ENCODE results near the gene LMO1. TPM values are rescaled to one million over a fixed set of nuclear protein-coding genes. Genes with fewer than 3 reads are reported as not detected.

Gene LMO1
- polyA plus RNA-seq, 1 donor (not counting 4 experiments of a cell fraction or from before 2014, with no cell fraction given), result 0.08 TPM

DNA sequence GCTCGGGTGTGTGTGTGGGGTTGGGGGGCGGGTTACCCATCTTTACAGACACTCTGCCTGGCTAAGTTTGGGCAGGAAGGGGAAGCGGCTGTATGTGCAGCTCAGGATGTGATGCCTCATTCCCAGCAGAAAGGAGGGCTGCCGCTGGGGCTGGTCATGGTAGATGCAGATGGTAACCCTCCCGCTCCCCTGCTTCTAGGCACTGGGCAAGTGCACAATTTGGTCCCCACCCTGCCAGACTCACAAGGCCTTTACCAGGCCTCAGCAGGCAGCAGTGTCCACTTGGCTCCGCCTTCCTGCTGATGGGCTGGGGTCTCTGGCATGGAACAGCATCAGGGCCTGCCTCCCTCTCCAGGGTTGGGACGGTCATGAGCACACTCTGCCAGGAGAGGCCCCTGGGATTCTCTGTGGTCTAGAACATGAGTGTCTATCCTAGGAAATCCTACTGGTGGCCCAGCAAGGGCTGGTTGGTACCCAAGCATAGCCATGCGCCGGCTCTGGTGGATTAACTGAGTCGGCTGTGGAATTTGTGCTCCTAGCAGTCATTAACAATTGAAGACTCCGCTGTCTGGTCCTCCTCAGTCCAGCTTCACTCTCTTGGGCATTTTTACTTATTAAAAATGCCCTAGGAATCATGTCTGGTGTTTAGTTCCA lies 4.2 kb downstream of the LMO1 start:
- Histone ChIP-seq H3K79me2 (ENCODE audit: control insufficient read depth, insufficient read depth, low read length) (no peaks in the 10 kb centered on the region), H3K27me3 (ENCODE audit: control insufficient read depth, extremely low read depth, insufficient read depth, low read length) (peaks cover 33% of the 10 kb centered on the region), H3K4me1 (ENCODE audit: control insufficient read depth, extremely low read depth, insufficient read depth, low read length) (peaks cover 25% of the 10 kb centered on the region), H3K36me3 (ENCODE audit: control insufficient read depth in 2 of 2, extremely low read depth in 1 of 2, insufficient read depth in 2 of 2, low read length in 2 of 2) (no peaks in the 10 kb centered on the region), H3K4me2 (ENCODE audit: control insufficient read depth, extremely low read depth, insufficient read depth, low read depth, low read length) (no peak overlapping the region), H3K27ac (ENCODE audit: control insufficient read depth, insufficient read depth, low read length) (no peak overlapping the region), H2AFZ (ENCODE audit: control insufficient read depth, low read length) (no peak overlapping the region), H3K4me3 (ENCODE audit: control insufficient read depth in 2 of 3, extremely low read depth in 1 of 3, insufficient read depth in 2 of 3, low read depth in 1 of 3, low read length in 3 of 3) (no peak overlapping the region), H3K9me3 (ENCODE audit: control insufficient read depth, low read depth, low read length) (no peaks in the 10 kb centered on the region), H4K20me1 (ENCODE audit: control insufficient read depth, extremely low read depth, insufficient read depth, low read length) (no peaks in the 10 kb centered on the region), H3K9me1 (ENCODE audit: control insufficient read depth, extremely low read depth, insufficient read depth, low read length) (no peaks in the 10 kb centered on the region), H3K9ac (ENCODE audit: control insufficient read depth, extremely low read depth, insufficient read depth, low read length) (no peak overlapping the region)
- DNase-seq (ENCODE audit: low read depth, low spot score) (no peak), FAIRE-seq (no peak)
- dilution Hi-C loops (cut with MboI; ENCODE audit: extremely low pct_ligation_motif_present, low sequenced_read_pairs), result no loop called here
- TF ChIP-seq, protein P1, sequence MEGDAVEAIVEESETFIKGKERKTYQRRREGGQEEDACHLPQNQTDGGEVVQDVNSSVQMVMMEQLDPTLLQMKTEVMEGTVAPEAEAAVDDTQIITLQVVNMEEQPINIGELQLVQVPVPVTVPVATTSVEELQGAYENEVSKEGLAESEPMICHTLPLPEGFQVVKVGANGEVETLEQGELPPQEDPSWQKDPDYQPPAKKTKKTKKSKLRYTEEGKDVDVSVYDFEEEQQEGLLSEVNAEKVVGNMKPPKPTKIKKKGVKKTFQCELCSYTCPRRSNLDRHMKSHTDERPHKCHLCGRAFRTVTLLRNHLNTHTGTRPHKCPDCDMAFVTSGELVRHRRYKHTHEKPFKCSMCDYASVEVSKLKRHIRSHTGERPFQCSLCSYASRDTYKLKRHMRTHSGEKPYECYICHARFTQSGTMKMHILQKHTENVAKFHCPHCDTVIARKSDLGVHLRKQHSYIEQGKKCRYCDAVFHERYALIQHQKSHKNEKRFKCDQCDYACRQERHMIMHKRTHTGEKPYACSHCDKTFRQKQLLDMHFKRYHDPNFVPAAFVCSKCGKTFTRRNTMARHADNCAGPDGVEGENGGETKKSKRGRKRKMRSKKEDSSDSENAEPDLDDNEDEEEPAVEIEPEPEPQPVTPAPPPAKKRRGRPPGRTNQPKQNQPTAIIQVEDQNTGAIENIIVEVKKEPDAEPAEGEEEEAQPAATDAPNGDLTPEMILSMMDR (optimal IDR thresholded peaks at IDR 0.05 in 1 of 3, IDR thresholded peaks at IDR 0.05 in 1 of 3, conservative IDR thresholded peaks at IDR 0.05 in 1 of 3; ENCODE audit: extremely low read depth in 1 of 3, insufficient read depth in 2 of 3, low read length in 3 of 3), result no peak
- TF ChIP-seq EZH2 (IDR thresholded peaks at IDR 0.05; ENCODE audit: low read length), result no peak

DNA sequence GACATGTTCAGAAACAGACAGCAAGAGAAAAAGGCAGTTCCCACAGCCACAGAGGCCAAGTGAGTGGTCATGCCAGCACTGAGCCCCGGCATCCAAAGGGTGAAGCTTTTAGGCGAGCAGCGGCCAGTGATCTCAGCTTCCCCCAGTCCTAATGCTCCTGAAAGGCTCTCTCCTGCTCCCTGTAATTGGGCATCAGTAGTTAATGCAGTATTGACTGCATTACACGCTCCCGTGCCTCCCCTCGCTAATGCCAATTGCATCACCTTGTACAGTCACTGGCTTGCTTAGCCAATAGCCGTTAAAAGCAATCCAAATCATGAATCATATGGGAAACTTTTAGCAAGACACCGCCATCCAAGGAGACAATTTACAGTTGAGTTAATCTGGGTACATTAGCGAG lies 4.9 kb downstream of the LMO1 start:
- TF ChIP-seq, protein P1 (optimal IDR thresholded peaks at IDR 0.05 in 1 of 3, IDR thresholded peaks at IDR 0.05 in 1 of 3, conservative IDR thresholded peaks at IDR 0.05 in 1 of 3; ENCODE audit: extremely low read depth in 1 of 3, insufficient read depth in 2 of 3, low read length in 3 of 3), result no peak
- TF ChIP-seq EZH2 (IDR thresholded peaks at IDR 0.05; ENCODE audit: low read length), result no peak
- peaks cover 18% of the 10 kb centered on the region for H3K4me1 ChIP-seq (ENCODE audit: control insufficient read depth, extremely low read depth, insufficient read depth, low read length)
- H3K4me3 ChIP-seq (ENCODE audit: control insufficient read depth in 2 of 3, extremely low read depth in 1 of 3, insufficient read depth in 2 of 3, low read depth in 1 of 3, low read length in 3 of 3), result no peak overlapping the region
- DNase-seq (ENCODE audit: low read depth, low spot score) (no peak), FAIRE-seq (peak; percentile 44)
- no peak overlapping the region for H3K27ac ChIP-seq (ENCODE audit: control insufficient read depth, insufficient read depth, low read length)
- H3K4me2 ChIP-seq (ENCODE audit: control insufficient read depth, extremely low read depth, insufficient read depth, low read depth, low read length), result no peak overlapping the region
- H3K36me3 ChIP-seq (ENCODE audit: control insufficient read depth in 2 of 2, extremely low read depth in 1 of 2, insufficient read depth in 2 of 2, low read length in 2 of 2), result no peaks in the 10 kb centered on the region
- H4K20me1 ChIP-seq (ENCODE audit: control insufficient read depth, extremely low read depth, insufficient read depth, low read length), result no peaks in the 10 kb centered on the region
- H3K27me3 ChIP-seq (ENCODE audit: control insufficient read depth, extremely low read depth, insufficient read depth, low read length), result peaks cover 33% of the 10 kb centered on the region
- dilution Hi-C loops (cut with MboI; ENCODE audit: extremely low pct_ligation_motif_present, low sequenced_read_pairs), result no loop called here
- H2AFZ ChIP-seq (ENCODE audit: control insufficient read depth, low read length), result no peak overlapping the region
- no peak overlapping the region for H3K9ac ChIP-seq (ENCODE audit: control insufficient read depth, extremely low read depth, insufficient read depth, low read length)
- H3K9me3 ChIP-seq (ENCODE audit: control insufficient read depth, low read depth, low read length), result no peaks in the 10 kb centered on the region
- H3K79me2 ChIP-seq (ENCODE audit: control insufficient read depth, insufficient read depth, low read length), result no peaks in the 10 kb centered on the region
- no peaks in the 10 kb centered on the region for H3K9me1 ChIP-seq (ENCODE audit: control insufficient read depth, extremely low read depth, insufficient read depth, low read length)

Measured in keratinocyte (primary cell).